ENCODE results near the gene CPSF4L.
A peak's percentile ranks its signal among the peaks of the same experiment; 100 is the strongest.
"Not testable (repeated sequence)": the region's sequence is repeated elsewhere in the genome, so short reads cannot be mapped to it uniquely, and the experiment has no call there.

Gene CPSF4L

DNA sequence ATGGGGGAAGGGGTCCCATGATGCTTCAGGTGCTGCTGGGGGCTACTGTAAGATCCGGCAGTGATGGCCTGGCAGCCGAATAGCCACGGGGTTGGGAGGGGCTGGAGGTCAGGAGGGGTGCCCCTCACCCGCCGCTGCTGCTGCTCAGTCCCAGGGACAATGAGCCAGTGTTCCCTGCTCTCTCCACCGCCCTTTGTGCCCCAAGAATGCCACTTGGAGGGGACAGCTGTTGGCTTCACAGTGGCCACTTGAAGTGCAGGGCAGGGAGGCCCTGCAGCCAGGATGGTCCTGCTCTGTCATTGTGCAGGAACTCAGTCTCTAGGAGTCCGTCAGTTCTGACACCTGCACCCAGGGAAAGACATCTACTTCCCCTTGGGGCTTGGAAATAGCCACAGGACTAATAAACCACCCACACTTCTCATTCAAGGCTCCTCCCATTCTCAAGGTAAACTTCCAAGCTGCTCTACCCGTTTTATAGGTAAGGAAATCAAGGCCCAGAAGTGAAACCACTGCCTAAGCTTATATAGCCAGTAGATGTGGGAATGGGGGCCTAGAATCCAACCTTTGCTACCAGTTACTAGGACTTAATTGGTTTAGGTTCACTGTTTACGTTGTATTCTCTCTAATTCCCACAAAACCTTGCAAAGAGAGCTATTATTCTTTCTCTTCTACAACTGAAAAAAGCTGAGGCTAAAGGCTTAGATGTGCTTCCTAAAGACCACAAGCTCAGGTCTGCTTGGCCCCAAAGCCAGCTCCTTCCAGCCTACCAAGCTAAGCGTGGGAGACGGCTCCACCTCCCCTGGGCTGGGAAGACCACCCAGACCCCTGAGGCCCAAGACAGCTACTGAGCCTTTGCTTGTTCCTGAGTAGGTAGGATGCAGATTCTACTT, 6.2 kb upstream of the CPSF4L start:
- DNase-seq (ENCODE audit: low read depth) = no peak

DNA sequence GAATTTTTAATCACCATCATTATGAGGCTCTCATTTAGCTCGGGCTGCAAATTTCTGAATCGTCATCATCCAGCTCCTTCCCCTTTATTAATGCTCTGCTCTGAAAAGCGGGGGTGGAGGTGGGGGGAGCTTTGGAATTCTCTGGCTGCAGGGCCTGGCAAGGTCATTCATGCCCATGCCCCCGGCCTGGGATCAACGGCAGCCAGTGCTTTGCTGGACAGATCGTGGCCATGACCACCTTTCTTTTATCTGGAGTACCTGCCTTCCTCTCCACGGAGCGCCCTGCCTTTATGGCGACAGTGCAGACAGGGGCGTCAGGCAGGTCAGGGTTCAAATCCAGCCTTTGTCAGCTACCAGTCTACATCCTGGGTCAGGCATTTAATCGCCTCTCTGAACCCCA, 5.1 kb upstream of the CPSF4L start:
- no peak for DNase-seq (ENCODE audit: low read depth)

DNA sequence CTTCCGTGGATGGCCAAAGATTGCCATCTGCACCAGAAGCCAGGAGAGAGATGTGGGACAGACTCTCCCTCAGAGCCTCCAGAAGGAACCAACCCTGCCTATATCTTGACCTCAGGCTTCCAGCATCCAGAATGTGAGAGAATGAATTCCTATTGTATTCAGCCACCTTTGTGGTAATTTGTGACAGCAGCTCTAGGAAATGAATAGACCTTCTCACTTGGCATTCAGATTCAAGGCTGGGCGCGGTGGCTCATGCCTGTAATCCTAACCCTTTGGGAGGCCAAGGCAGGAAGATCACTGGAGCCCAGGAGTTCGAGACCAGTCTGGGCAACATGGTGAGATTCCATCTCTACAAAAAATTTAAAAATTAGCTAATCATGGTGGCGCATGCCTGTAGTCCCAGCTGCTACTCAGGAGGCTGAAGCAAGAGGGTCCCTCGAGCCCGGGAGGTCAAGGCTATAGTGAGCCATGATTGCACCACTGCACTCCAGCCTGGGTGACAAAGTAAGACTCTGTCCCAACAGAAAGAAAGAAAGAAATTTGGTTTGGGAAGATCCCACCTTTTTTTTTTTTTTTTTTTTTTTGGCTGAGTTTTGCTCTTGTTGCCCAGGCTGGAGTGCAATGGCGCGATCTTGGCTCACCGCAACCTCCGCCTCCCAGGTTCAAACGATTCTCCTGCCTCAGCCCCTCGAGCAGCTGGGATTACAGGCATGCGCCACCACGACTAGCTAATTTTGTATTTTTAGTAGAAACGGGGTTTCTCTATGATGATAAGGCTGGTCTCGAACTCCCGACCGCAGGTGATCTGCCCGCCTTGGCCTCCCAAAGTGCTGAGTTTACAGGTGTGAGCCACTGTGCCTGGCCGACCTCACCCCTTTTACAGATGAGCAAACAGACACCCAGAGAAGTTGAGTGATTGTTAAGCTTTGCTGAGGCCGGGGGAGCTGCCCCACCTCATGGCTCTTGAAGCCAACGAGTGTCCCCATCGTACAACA, 4.3 kb upstream of the CPSF4L start:
- DNase-seq (ENCODE audit: low read depth) = no peak

DNA sequence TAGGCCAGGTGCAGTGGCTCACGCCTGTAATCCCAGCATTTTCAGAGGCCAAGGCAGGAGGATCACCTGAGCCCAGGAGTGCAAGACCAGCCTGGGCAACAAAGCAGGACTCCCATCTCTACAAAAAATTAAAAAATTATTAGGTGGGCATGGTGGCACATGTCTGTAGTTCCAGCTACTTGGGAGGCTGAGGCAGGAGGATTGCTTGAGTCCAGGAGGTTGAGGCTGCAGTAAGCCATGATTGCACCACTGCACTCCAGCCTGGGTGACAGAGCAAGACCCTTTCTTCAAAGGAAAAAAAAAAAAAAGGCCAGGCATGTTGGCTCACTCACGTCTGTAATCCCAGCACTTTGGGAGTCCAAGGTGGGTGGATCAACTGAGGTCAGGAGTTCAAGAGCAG, 2.8 kb upstream of the CPSF4L start:
- not testable (repeated sequence) for DNase-seq (ENCODE audit: low read depth)

DNA sequence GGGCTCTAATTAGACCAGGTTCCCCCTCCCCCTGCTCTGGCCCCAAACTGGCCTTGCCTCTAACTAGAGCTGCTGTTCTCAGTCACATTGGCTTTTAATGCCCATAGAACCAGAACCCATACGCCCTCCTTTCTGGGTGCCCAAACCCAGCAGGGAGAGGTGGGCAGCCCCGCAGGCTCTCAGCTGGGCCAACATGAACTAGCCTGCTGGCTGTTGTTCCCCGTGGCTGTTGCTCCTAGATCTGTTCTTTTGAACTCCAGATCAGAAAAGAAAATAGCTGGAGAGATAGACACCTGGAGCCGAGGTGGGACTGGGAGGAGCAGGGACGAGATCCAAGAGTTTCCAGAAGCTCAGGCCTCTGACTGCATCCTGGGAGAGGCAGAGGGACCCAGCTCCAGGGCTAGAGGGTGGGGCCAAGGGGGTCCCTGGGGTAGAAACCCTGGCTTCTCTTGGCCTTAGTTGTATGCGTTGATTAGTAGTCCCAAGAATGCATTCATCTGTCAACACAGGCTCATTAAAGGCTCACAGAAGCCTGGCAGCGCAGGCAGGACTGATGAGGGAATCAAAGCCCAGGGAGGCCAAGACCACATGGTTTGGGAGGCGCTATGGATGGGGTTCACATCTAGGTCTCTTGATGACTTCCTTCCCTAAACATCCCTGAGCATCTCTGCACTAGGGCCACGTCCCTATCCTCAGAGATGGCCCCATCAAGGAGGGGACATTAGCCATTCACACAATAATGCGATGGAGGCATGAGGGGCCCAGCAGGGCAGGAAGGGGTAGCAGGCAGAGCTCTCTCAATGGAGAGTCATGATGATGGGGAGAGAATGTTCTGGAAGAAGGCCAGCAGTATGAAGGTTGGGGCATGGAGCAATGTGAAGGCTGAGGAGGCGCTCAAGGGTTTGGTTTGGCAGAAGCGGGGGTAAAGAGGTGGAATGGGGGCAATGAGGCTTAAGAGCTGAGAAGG, 1.3 kb upstream of the CPSF4L start:
- DNase-seq (ENCODE audit: low read depth) = no peak

DNA sequence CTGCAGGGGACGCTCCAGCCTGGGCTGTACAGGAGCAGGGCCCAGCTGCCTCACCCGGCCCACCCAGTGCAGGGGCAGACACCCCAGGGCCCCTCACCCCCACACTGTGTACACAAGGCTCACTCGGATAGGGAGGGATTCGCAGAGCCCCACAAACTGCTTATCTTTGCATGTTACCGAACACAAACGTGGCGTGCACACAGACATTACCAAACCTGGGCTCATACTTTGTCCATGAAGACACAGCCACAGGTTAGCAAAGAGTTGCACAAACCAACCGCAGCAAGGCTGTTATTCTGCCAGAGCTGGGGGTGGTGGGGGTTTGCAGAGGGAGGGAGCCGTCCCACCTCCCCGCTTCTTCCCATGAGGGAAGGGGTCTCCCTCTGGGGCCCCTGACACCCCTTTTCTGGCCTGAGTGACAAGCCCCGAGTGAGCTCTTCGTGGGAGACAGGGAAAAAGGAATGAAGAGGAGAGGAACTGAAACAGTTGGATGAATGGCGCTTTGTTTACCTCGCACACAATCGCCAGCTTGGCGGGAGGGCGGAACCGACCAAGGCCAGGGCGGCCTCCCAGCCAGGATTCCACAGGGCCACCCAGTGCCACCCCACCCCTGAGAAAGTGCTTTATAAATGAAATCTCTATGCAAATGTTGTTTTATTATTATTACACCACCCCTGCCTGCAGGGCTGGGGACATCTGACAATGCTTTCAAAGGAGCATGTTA, 434 bp upstream of the CPSF4L start:
- no peak for DNase-seq (ENCODE audit: low read depth)

DNA sequence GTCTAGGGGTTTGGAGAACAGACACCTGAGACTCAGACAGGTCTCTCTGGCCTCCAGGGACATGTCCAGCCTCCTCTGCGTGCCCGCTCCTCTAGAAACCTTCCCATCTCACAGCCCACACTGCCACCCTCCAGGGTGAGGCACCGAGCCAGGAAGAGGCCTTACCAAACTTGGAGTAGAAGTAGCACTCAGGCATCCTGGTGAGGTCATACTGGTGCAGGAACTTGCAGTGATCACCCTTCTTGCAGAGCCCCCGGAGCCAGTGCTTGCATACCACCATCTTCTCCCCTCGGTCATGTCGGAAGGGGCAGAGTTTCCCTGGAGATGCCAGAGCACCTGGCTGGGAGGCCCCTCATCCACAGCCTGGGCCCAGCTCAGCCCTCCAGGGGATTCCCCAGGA, 4.2 kb downstream of the CPSF4L start:
- no peak for DNase-seq (ENCODE audit: low read depth)

DNA sequence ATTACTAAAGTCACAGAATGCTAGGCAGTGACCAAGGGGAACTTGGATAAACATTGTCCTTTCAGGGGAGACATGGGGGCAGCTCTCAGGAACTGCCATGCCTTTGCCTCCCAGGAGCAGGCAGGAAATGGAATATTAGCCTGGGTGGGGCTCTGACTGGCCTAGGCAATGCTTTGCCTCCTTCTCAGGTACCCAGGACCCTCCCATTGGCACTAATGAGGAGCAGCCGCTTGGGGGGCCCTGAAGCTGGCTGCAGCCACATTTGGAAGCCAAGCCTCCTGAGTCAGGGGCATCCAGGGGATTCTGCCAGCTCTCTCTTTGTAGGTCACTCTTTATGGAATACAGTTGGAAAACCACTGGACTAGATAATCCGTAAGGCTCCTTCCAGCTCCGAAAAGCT, 5.5 kb downstream of the CPSF4L start:
- no peak for DNase-seq (ENCODE audit: low read depth)

DNA sequence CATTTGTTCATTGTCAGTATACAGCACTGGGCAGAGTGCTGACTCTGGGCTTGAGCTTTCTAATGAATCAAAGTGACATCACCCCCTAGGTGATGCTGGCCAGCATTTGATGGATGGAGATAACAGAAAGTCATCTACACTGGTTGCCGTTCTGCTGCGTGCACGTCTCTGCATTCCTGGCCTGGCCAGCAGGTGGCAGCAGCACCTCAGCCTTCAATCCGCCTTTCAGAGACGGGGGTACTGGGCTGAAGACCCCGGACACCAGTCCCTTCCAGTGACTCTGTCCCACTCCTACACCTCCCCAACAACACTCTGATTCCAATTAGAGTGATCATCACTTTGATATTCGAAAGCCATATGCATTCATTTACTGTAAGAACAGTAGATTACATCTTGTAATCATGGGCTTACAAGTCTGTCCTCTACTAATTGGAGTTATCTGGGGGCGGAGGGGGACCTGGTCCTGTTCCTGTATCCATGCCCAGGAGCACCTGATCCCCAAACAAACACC, 6.0 kb downstream of the CPSF4L start:
- DNase-seq (ENCODE audit: low read depth) = peak; percentile 76

DNA sequence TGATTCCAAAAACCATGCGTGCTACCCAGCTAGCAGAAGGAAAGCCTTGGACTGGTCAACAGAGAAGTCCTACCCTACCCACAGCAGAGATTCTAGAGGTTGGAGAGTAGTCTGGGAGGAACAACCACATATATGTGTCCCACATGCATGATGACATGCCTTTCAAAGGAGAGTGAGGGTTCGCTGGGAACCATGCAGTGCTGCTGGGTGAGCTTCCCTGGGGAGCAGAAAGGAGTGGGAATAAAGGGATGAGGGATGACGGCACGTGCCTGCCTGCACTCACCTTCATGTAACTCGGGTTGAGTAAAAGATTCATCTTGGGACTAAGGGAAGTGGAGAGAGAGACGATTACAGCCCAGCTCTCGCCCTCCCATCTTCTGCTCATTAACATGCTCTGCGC, 9.8 kb downstream of the CPSF4L start:
- DNase-seq (ENCODE audit: low read depth) = no peak

DNA sequence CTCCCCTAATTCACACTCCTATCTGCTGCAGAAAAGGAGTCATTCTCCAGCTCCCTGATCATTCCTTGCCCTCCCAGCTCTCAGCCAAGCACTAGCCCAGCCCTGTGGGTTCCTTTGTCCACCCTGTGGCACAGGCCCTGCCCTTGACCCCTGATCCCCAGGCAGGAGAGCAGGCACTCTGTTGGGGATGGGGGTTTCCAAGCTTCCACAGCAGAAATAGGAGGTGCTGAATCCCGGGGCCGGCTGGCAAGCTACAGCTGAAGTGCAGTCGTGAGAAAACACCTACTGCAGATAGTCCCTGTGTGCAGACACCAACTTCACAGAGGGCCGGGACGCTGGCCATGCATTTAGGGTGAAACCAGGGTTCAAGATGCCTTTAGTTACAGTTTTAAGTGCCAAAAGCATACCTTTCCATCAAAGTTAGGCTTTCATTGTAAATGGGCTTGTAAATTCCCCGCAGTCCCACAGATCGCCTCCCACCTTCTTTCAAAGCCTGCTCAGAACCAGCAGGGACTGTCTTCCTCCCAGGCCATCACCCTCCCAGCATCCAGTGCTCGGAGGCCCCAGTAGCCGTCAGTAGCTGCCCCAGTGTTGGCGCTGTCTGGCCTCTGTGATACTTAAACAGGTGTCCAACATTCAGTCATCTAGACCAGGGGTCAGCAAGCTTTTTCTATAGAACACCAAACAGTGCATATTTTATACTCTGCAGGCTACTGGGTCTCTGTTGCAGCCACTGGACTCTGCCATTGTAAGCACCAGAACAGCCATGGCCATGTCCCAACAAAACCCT, 10.6 kb downstream of the CPSF4L start:
- DNase-seq (ENCODE audit: low read depth) = no peak

DNA sequence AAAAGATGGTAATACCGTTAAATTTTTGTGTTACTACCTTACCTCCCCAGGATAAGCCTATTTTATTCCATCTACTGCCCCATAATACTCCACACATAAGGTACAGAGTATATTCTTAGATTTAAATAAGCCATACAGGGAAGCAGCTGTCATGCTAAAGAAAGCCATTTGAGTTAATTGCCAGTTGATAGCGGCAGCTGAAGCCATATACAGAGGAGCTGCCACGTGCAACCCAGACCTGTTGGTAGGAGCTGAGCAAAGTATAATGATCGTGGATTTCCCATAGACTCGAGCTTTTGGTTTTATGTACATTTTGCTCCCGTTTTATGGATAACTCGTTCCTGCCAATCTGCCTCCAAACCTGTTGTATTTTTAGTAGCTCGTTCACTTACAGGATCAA, 12.0 kb downstream of the CPSF4L start:
- DNase-seq (ENCODE audit: low read depth) = no peak

DNA sequence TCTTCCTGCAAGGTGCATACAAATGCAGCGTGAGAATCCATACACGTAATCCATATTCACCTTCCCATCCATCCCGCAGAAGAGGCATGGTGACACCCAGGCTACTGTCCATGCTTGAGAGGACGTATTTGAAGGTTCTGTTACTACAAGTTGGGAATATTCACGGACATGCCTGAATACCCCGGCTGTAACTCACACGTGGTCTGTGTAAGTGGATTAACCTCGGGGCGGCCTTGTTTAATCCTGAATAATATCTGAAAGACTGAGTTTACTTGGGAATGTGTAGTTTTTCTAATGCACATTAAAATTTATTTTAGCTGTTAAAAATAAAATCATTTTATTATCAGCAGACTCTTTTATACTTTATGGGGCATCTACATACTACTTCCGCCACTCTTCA, 13.1 kb downstream of the CPSF4L start:
- no peak for DNase-seq (ENCODE audit: low read depth)

DNA sequence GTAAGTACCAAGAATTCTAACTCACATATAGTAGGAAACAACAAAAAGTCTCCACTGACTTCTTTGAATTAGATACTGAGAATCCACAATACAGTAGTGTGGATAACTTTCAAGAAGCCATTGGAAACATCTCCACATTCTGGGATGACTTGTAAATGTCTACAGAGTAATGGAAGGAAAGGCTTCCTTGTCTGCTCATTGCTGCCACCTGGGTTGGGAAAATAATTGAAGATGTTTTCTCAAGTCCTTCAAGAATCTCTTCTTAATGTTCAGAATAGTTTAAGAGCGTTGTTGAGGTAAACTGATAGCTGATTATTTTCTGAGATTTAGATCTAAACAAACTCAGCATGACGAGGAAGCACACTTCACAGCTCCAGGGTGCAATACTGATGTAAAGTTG, 14.0 kb downstream of the CPSF4L start:
- no peak for DNase-seq (ENCODE audit: low read depth)

DNA sequence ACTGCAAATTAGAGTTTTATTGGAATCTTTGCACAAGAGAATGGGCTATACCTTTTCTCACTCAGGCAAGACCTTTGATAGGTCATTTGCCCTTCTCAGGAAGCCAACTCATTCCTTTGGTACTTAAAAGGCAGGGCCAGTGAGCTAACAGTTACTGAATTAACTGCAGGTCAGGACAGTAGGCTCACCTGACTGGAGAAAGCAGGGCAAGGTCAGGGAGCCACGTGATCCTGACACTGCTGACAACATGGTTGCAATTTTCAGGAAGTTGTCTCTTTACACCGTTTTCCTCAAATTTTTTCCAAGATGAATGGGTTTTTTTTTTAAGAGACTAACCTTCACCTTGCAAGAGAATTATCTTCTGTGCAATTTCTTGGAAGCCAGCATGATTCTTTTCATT, 21.1 kb downstream of the CPSF4L start:
- no peak for DNase-seq (ENCODE audit: low read depth)

DNA sequence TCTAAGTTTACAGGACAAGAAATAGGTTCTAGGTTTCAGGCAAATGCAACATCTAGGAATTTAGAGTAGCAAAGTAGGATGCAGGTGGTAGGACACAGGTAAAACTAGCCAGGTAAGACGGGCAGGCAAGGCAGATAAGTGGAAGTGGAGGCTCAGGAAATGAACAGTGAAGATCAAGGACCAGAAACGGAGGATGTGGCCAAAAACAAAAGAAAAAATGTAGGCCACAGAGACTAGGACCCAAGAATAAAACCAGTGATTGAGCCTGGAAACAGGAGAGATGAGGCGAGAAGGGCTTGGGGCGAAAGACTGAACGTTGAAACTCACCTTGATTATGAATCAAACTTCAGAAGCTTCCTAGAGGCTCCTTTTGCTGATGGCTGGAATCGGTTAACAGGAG, 24.0 kb downstream of the CPSF4L start:
- DNase-seq (ENCODE audit: low read depth) = no peak

DNA sequence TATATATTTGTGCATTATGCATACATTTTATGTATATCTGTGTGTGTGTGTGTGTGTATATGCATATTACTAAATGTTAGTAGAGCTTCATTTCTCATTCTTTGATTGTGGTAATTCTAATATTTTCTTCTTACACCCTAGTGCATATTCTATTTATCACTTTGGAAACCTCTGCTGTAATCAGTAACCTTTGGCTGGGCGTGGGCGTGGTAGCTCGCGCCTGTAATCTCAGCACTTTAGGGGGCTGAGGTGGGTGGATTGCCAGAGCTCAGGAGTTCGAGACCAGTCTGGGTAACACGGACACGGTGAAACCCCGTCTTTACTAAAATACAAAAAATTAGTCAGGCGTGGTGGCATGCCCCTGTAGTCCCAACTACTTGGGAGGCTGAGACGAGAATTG, 26.9 kb downstream of the CPSF4L start:
- DNase-seq (ENCODE audit: low read depth) = no peak

DNA sequence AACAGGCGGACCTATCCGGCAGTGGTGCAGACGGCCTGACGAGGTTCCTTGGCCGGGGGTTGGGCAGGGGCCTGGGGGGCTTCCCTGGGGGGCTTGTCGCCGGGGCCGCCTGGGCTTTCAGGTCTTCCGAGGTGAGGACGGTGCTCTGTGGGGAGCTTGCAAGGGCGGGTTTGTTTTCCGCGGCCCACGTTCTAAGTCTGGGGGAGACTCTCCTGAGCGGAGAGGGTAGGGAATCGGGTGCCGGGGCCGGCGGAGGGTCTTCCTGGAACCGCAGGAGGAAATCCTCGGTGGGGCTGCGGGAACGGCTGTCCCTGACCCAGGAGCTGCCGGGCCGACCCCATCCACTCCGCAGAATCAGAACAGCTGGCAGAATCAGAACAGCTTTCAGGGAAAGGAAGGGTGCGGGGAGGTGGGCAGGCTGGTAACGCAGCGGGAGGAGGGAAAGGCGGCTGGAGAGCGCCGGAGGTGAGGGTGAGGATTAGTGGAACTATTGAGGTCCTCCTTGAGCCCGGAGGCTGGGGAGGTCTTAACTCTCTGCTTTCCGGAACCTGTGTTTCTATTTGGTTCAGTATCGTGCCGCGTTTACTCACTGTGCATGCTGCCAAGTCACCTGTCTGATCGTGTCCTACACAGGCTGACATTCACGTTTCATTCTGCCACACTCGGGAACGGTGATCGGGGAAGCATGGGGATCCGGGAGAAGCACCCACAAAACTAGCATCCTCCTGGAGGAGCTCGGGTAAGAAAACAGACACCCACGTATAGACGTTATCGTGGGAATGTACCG, 28.9 kb downstream of the CPSF4L start:
- DNase-seq (ENCODE audit: low read depth) = peak; percentile 63
